NCI-H2196 (cell line): ENCODE results near the gene MBD4.
"Not testable (repeated sequence)": the region's sequence is repeated elsewhere in the genome, so short reads cannot be mapped to it uniquely, and the experiment has no call there.

Source experiments
- DNase-seq: peaks from one replicate; lab custom pipeline; 2025; ENCODE audit not compliant: unreplicated experiment; lab: John Stamatoyannopoulos, UW

The MBD4 gene

DNA sequence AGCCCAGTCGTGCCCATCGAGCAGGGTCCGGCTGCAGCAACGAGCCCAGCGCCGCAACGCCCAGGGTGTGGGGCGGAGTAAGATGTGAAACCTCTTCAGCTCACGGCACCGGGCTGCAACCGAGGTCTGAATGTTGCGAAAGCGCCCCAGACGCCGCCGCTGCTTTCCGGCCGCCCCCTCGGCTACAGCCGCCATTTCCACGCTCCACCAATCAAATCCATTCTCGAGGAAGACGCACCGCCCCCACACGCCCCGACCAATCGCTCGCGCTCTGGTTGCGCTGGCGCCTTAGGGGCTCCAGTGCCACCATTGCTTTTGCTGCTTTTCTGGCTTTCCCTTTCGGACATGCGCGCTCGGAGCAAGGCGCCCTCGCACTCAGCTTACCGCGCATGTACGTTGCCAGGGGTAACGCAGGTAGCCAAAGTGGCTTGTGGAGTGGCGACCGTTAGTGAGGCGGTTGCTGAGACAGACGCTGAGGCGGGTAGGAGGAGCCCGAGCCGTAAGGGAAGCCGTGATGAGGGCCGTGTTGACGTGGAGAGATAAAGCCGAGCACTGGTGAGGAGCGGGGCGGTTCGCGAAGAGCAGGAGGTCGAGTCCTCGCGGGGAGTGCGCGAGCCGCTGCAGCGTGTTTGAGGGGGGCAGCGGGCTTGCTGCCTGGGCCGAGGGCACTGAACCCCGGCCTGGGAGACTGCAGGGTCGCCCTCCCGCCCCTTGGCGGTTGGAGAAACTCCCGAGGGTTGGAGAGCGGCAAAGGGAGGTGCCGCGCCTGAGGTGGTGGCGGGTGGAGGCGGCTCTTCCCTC, at the start of gene MBD4, which contains the start of gene IFT122:
TSS of gene MBD4 (minus strand) at position 132 of the 801 bp plus-strand sequence. CDS start at position 17, 115 bp downstream.
TSS of gene IFT122 (plus strand) at position 408 of the 801 bp plus-strand sequence. CDS start at position 515, 107 bp downstream.
- peak; percentile 100 for DNase-seq

DNA sequence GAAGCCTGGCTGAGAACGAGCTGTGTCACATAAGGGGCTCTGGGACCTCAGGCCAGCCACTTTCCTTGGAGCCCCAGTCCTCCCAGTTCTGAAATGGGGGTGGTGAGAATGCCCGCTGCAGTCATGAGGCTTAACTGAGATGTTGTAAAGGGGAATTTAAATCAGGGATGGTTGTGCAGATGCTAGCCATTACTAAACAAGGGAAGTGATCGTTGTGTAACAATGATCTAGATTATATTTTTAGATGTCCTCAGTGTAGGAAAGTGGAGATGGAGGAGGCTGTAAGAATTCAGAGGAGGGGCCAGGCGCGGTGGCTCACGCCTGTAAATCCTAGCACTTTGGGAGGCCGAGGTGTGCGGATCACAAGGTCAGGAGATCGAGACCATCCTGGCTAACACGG, 49.5 kb upstream of the MBD4 start:
- not testable (repeated sequence) for DNase-seq

DNA sequence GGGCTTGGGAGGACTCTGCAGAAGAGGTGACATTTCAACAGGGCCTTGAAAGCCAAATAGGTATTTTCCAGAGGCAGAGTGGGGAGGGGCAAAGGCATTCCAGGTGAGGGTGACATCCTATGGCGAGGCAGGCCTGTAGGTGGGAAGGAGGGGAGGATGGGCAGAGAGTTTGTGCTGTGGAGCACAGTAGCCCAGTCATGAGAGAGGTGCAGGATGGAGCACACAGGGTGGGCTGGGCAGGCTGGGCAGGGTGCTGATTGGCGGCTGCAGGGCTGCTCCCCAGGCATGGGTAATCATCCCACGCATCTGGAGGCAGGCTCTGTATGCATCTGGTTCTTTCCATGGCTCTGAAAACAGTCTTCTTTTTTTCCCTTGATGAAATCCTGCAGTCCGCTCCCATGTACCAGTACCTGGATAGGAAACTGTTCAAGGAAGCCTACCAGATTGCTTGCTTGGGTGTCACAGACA, 48.2 kb upstream of the MBD4 start:
- DNase-seq = not testable (repeated sequence)

DNA sequence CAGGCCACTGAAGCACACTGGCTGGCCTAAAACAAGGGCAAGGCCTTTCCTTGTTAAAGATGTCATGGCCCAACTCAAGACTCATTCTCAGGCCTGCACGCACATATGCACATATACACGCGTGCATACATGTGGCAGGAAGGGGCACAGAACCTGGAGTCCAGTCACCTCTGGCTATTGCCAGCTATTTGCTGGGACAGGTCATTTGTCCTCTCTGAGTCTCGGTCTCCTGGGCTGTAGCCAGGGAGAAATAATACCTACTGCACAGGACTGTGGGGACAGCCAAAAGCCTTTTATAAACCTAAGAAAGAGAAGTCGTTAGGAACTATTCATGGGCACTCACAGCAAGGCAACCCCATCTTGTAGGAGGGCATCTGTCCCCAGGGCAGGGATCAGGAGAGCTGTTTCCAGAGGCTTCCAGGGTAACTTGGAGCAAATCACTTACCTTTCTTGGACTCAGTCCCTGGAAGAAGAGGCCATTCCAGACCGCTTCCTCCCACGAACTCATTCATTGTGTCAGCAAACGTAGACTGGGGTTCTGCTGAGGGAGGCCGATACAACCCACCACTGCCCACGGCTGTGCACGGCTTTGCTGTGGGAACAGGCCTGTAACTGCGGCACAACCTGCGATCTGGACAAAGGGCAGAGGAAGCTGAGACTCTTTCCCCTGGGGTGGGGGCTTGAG, 47.6 kb upstream of the MBD4 start:
- DNase-seq = no peak

DNA sequence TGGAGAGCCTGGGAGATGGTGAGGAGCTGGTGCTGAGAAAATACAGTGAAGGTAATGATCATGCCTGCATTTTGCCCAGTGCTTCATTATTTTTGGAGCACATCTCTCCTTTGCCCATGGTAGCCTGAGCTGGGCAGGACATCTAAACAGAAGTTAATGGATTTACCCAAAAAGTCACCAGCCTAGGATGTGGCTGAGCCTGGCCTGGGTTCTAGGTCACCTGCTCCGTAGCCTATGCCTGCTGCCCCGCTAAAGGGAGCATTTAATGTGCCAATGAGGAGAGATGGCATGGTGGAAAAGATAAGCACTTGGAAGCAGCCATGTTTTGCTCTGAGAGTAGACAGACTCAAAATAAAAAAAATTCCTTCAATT, 46.9 kb upstream of the MBD4 start:
- DNase-seq = no peak

DNA sequence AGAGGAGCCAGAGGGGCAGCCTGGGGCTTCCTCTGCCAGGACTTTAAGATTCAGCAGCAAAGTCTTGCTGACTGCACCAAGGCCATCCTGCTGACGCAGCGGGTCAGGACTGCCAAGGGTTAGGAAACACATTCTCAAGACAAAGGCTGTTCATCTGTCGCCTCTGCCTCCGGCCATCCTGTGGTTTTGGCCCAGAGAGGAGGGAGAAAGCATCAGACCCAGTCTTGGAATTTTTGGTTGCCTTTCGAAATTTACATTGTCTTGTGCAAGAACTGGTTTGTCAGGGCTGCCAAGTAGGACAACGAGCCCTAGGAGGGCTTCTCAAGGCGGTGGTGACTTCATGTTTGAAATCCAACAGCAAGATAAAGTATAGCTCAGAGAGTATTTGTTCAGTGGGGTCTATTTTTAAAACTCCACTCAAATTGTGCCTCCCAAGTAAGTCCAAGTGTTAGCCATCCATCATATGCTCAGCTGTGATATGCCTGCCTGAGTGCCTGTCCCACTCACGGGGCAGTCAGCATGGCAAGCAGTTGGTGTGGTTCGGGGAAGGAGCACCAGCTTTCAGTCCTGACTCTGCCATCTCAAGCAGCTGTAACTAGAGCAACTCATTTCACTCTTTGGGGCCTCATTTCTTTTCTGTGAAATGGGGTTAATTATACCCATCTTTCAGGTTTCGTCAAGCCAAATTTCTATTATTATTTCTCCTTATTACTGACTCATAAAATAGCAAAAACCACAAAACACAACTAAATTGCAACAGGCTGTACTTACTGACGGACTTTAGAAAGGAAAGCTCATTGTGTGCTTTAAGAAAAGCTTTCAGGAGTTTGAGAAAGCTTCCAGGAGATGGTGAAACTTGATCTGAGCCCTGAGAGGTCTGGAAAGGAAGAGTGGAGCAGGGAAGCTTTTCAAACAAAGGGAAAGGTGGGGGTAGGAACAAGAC, 46.2 kb upstream of the MBD4 start:
- DNase-seq = no peak

DNA sequence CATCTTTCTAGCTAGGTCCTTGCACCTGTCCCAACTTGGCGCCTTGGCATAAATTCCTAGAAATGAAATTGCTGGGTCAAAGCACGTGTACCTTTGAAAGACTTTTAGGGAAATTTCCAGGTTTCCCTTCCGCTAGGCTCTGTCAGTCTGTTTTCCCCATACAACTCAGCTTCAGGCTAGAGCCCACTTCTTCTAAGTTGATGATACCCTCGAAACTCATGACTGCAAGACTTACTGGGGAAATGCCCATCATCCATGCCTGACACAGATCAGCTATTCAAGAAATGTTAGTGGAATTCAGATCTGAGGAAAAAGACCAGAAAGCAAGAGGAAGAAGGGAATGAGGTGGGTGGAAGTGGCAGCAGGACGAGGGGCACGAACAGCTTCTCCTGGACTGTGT, 45.4 kb upstream of the MBD4 start:
- not testable (repeated sequence) for DNase-seq

DNA sequence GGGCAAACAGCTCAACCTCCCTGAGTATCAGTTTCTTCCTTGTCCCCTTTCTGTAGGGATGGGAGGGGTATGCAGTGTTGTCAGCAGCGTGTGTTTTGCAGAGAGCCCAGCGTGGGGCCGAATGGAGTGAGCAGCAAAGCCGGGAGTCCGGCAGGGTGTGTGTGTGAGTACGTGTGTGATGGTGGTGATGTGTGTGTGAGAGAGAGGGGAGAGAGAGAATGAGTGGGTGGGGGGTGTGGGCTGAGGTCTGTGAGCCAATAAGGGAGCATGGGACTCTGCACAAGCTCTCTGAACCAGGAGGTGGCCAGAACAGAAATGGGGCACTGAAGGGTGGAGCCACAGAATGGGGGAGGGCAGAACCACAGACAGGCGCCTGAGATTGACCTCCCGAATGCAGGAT, 44.1 kb upstream of the MBD4 start:
- DNase-seq = no peak

DNA sequence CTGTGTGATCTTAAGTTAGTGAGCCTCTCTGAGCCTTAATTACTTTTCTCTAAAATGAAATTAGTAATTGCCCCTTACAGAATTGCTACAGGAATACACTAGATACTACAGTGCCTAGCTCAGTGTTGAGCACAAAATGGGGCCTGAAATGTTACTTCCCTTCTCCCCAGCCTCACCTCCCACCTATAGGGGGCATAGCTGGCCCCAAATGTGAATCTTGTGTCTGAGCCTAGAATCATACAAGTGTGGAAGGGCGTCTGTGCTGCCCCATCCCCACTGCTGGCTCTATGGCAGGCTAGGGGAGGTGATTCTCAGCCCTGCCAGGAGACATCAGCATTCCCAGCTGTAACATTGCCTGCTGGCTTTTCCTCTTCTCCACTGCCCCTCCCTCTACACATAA, 43.0 kb upstream of the MBD4 start:
- no peak for DNase-seq

DNA sequence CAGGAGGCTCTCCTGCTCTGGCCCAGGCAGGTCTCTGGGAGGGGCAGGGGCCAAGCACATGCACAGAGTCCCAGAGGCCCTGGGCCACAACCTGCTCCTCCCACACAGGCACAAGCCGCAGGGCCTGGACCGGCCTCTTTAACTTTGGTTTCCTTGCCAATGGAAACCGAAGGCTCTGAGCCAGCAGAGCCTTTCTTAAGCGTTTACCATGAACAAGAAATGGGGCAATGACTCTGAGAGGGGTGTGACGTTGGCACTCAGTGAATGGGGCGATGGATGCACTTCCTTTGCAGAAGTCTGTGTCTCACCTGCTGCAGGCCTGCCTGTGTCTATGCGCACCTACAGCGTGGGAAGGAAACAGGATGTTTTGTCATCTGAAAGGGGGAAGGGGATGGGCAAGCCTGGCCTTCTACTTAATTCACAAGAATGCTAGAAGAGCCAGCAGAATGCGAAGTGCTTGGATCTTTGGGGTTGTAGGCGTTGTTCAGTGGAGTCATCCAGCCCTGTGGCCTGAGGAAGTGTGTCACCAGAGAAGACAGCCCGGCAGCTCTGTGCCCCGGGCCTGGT, 42.1 kb upstream of the MBD4 start:
- no peak for DNase-seq

DNA sequence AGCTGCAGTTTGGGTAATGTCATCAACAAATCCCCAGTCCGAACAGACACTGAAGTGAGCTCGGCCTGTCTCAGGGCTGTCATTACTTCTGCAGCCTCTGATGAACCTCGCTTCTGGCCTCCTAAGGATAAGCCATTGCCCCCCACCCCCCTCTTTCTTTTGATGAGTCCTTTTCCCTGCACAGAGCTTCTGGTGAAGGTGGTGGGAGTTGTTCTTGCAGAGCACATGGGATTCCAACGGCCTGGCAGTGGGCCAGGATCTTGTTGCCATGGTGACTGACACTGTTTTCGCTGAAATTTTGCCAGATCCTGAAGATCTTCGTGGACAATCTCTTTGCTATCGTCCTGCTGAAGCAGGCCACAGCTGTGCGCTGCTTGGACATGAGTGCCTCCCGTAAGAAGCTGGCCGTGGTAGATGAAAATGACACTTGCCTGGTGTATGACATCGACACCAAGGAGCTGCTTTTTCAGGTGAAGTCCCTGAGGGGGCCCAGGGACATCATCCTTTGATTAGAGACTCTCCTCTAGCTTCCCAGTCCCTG, 41.5 kb upstream of the MBD4 start:
- peak; percentile 13 for DNase-seq

DNA sequence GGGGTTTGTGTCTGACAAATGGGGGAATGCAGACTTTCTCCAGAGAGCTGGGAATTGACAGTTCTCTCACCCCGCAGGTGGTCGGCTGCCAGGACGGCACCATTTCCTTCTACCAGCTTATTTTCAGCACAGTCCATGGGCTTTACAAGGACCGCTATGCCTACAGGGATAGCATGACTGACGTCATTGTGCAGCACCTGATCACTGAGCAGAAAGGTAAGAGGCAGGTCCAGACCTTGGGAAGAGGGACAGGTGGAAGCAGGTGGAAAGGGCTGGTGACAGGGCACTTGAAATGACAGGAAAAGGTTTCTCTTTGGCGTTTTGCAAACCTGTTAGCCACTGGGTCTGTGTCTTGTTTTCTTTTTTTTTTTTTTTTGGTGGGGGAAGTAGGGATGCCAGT, 36.8 kb upstream of the MBD4 start:
- no peak for DNase-seq

DNA sequence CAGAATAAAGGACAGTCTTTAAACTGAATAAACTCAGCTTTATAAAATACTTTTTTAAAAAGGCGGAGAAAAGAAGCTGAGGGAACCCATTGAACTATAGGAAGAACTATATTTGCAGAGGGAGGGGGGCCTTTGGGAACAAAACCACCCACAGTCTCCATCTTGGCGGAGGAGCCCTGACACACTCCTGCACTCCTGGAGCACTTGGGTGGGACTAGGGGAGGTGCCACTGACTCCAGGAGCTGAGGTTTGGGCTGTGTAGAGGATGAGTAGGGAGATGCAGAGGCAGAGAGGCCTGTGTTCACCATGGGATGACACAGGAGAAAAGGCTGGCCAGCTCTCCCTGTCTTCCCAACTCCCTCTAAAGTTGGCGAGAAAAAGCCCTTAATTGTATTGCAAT, 36.1 kb upstream of the MBD4 start:
- DNase-seq = no peak

DNA sequence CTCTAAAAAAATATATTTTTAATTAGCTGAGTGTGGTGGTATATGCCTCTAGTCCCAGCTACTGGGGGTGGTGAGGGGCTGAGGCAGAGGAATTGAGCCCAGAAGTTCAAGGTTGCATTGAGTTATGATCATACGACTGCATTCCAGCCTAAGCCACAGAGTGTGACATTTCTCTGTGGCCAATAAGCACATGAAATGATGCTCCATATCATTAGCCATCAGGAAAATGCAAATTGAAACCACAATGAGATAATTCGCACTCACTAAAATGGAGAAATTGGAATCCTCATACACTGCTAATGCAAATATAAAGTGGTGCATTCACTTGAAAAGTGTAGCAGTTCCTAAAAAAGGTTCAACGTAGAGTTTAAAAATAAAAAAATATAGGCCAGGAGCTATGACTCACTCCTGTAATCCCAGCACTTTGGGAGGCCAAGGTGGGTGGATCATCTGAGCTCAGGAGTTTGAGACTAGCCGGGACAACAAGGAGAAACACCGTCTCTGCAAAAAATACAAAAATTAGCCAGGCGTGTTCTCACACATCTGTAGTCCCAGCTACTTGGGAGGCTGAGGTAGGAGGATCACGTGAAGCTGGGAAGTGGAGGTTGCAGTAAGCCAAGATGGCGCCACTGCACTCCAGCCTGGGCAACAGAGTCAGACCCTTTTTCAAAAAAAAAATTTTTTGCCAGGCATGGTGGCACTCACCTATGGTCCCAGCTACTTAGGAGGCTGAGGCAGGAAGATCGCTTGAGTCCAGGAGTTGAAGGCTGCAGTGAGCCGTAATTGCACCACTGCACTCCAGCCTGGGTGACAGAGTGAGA, 35.4 kb upstream of the MBD4 start:
- DNase-seq = no peak

DNA sequence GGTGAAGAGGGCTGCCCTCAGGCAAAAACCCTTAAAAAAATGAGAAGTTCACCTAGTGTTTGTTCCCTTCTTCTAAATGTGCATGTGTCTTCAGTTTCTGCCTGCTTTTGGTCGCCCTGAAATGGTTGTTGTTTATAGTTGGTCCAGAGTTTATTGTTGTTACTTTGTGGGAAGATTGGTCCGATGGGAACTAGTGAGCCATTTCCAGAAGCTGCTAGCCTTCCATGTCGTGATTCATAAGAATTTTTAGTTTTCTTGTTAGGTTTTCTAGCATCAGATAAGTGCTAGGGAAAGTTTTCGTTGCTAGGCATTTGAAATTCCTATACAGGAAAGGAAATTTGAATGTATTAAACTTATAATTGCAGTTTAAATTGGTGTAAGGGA, 34.0 kb upstream of the MBD4 start:
- no peak for DNase-seq

DNA sequence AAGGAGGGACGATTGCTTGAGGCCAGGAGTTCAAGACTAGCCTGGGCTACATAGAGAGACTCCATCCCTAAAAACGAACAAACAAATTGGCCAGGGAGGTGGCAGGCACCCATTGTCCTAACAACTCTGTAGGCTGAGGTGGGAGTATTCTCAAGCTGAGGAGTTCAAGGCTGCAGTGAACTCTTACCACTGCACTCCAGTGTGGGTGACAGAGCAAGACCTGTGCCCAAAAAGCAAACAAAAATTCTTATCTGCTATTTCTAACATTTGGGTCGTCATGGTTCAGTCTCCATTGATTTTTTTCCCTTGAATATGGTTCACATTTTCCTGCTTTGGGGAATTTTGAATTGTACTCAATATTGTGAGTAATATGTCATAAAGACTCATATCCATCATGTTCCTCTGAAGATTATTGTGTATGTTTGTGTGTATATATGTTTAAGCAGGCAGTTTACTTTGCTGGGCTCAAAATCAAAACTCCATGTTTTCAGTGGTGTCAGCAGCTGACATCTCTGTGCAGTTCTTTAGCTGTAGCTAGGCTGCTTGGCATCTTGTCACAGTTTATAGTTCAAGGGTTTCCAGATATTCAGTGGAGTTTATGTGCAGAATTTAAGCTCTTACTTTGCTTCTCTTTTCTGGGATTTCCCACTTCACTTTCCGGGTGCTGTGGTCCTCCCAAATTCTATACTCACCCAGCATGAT, 33.5 kb upstream of the MBD4 start:
- no peak for DNase-seq

DNA sequence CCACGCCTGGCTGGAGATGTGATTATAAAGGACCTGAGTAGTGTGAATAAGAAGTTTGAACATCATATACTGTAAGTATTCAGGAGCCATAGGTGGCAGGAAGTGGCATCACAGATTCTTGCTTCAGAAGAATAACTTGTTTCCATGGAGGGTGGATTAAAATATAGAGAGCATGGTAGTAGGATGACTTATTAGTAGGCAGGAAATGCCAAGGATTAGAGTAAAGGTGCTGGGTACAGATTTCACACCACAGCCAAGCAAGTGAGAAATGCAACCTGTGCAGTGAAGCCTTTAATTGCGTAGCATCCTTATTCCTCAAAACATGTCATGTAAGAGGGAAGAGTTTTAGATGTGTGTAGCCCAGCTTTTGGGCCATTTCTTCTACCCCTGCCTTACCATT, 31.1 kb upstream of the MBD4 start:
- DNase-seq = no peak

DNA sequence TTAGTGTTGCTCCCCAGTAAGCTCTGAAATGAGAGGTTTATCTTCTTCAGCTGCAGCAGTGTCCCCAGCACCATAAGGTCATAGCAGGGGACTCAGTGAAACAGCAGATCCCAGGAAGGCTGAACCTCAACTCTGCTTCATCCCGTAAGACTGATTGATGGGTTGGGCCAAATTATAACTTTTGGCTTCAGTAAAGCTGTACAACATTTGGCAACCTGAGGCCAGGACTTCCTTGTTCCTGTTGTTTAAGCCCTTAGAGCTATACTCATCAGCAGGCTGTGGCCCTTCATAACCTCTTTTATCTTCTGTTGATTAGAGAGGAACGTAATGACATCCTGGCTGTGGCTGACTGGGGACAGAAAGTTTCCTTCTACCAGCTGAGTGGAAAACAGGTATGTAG, 29.3 kb upstream of the MBD4 start:
- DNase-seq = no peak

DNA sequence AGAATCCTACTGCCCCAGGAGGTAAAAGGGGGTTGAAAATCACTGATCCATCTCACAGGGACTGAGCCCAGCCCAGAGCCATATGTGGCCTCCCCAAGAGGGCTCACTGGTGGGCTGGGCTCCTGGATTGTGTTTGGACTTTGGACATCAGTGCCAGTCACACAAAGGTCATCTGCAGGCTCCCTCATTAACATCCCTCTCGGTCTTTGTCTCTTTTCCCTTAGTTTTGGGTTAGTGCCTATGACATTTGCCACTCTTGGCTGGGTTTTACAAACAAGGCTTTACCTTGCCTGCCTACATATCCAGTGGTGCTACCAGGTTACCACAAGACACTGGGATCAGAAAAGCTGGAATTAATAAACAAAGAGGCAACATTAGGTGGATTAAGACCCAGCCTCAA, 28.2 kb upstream of the MBD4 start:
- no peak for DNase-seq
